B cell (primary cell): ENCODE data around the gene ZNF689.

Source experiments
- EZH2 ChIP-seq: IDR thresholded peaks from 2 replicates; pipeline ENCODE4 v1.6.1; 2012; ENCODE audit warnings: borderline replicate concordance, low read depth, mild to moderate bottlenecking, moderate library complexity, low read length; ENCODE audit not compliant: insufficient read depth, poor library complexity, severe bottlenecking
- TF ChIP-seq, protein P1 (sequence below): fragments of 200-600 bp; IDR thresholded peaks from one replicate; pipeline ENCODE4 v1.8.0; 2022; ENCODE audit warnings: antibody characterized with exemption, mild to moderate bottlenecking

- TF ChIP-seq, protein P1, sequence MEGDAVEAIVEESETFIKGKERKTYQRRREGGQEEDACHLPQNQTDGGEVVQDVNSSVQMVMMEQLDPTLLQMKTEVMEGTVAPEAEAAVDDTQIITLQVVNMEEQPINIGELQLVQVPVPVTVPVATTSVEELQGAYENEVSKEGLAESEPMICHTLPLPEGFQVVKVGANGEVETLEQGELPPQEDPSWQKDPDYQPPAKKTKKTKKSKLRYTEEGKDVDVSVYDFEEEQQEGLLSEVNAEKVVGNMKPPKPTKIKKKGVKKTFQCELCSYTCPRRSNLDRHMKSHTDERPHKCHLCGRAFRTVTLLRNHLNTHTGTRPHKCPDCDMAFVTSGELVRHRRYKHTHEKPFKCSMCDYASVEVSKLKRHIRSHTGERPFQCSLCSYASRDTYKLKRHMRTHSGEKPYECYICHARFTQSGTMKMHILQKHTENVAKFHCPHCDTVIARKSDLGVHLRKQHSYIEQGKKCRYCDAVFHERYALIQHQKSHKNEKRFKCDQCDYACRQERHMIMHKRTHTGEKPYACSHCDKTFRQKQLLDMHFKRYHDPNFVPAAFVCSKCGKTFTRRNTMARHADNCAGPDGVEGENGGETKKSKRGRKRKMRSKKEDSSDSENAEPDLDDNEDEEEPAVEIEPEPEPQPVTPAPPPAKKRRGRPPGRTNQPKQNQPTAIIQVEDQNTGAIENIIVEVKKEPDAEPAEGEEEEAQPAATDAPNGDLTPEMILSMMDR = no peak
- no peak for TF ChIP-seq EZH2
Observed at GRCh38 chr16:30626236-30626635, 16.0 kb upstream of the ZNF689 start.
